NCI-H510A treated with DMSO at 0.1 percent for 48 hours (cell line): ENCODE data around the gene AP4S1.
"Not testable (repeated sequence)": the region's sequence is repeated elsewhere in the genome, so short reads cannot be mapped to it uniquely, and the experiment has no call there.

ENCODE experiments used
- DNase-seq: peaks from one replicate; lab custom pipeline; 2025; lab: John Stamatoyannopoulos, UW

AP4S1 gene

GRCh38 chr14:31043379-31043778, 17.9 kb downstream of the AP4S1 start:
- no peak for DNase-seq

GRCh38 chr14:31045501-31046080, 20.1 kb downstream of the AP4S1 start:
- DNase-seq: no peak

GRCh38 chr14:31047503-31047902, 22.1 kb downstream of the AP4S1 start:
- DNase-seq: no peak

GRCh38 chr14:31051023-31051422, 25.6 kb downstream of the AP4S1 start:
- DNase-seq: no peak

GRCh38 chr14:31051511-31051910, 26.1 kb downstream of the AP4S1 start:
- no peak for DNase-seq

- not testable (repeated sequence) for DNase-seq
These were observed 27.6 kb downstream of the AP4S1 start for GRCh38 chr14:31052905-31053586.

DNA sequence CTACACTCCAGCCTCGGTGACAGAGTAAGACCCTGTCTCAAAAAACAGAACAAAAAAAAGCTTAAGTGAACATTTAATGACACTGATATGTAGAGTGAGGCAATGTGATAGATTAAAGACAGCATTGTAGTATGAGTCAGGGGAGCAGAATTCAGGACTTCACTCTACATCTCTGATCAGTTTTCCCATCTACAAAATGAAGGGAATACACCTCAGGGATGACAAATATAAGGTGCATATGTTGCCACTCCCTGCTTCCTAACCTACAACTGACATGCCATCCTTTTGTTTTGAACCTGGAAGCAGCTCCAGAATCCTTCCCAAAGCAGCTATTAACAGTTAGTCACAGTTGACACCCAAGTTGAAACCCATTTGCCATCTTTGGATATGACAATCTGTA, 31.6 kb downstream of the AP4S1 start:
- DNase-seq: no peak

GRCh38 chr14:31057701-31058364, 32.4 kb downstream of the AP4S1 start:
- no peak for DNase-seq

DNA sequence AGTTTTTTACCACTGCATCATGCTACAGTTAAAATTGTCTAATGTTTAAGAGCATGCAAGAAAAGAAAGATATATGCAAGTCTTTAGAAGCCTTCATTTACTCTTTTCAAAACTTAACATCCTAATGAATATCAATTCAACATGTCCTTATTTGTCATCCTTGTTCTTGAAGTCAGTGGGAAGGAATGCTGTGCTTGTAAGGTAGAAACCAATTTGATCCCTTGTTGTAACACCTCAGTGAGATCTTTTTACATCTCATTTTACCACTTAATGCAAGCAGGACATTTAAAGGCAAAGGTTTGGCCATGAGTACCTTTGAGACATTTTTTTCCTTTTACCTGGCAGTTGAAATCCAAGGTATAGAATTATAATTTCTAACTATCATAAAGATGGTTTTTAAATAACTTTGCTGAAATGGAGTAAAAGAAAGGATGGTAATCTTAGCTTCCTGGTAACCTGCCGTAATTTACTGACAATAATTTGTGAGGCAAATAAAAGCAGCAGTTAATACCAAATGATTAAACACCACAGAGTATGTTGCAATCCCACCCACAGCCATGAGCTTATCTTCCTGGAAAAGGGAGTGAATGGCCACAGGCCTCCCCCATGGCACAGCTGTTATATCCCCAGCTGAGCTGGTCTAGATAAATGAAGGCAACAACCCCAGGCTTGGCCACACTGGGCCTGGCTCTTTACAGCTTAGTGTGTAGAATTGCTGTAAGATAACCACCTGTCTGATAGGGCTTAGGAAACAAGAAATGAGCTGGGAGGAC, 33.9 kb downstream of the AP4S1 start:
- no peak for DNase-seq

DNA sequence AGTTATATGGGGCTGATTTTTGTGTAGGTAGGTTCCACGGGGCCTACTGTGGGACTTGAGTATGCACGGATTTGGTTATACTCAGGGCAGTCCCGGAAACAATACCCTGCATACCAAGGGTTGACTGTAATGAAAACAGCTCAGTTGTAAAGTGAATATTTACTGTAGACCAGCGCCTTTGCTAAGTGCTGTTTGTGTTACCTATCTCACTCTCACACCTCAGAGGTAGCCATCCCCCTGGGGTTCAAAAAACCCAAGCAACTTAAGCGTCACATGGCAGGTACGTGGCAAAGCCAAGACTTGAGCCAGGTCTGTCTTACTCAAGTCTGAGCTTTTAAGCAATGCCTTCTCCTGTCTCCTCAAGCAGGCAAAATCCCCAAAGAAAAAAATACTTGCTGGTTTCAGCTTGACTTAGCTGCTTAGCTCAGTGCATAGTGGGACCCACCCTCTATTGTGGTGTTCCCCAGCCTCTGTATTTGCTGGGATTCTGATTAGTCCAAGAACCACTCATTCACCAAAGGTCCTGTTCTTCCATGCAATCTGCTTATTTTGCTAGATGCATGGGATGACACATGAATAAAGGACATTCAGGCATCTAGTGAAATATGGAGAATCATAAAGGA, 34.9 kb downstream of the AP4S1 start:
- no peak for DNase-seq

- DNase-seq: not testable (repeated sequence)
These were observed 37.5 kb downstream of the AP4S1 start for GRCh38 chr14:31062908-31063307.

- no peak for DNase-seq
These were observed 42.8 kb downstream of the AP4S1 start for GRCh38 chr14:31068235-31068634.

GRCh38 chr14:31069343-31069742, 43.9 kb downstream of the AP4S1 start:
- no peak for DNase-seq

- no peak for DNase-seq
These were observed 45.0 kb downstream of the AP4S1 start for GRCh38 chr14:31070431-31070830.

- DNase-seq: no peak
These were observed 45.7 kb downstream of the AP4S1 start for GRCh38 chr14:31071151-31071550.

DNA sequence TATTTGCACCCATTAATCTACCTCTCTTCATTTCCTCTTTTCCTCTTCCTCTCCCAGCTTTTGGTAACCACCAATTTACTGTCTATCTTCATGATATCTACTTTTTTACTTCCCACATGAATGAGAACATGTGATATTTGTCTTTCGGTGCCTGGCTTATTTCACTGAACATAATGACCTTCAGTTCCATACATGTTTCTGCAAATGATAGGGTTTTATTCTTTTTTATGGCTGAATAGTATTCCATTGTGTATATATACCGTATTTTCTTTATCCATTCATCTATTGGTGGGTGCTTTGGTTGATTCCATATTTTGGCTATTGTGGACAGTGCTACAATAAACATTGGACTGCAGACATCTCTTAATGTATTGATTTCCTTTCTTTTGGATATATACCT, 49.7 kb downstream of the AP4S1 start:
- no peak for DNase-seq

DNA sequence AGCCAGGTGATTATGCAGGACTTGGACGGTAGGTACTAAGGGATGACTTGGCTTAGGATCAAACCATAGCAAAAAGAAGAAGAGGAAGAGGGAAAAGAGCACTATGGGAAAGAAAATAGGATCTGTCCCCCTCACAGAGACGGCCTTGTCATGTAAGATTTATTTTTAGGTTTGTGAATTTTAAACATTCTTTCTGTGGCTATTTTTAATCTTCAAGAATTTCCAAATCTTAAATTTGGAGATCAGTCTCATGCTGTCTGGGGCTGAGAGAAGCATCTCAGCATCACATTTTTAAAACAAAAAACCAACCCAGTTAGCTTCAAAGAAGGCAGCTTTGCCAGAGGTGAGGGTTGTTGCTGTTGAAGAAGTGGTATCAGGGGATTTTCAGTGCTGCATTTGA, 53.3 kb downstream of the AP4S1 start:
- no peak for DNase-seq

DNA sequence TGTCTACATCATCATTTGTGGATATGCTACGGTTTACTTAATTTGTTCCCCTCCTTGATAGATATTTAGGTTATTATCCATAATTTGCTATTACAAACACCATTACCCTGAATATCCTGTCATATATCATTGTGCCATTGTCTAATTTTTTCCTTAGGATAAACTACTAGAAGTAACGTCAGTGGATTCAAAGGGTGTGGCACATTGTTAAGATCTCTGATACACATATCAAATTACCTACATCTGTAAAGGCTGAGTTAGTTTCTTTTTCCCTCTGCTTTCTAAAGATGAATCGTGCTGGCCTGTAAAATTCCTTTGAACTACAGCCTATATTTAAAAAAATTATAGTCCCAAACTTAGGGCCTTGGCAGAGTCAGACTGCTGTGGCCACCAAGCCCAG, 54.6 kb downstream of the AP4S1 start:
- DNase-seq: peak; percentile 6

DNA sequence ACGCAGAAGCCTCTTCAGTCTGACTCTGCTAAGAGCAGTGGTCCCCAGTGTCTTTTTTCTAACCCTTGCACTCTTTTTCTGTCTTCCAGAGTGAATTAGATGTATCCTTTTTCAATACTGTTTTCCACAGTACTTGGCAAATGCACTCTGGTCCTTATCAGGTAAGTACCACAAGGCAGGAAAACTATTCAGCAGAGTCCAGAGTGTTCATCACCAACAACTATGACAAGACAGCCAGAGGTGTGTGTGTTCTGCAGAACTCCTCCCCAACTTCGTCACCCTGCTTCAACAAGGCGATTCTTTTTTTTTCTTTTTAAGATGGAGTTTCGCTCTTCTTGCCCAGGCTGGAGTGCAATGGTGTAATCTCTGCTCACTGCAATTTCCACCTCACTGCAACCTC, 55.0 kb downstream of the AP4S1 start:
- DNase-seq: no peak

DNA sequence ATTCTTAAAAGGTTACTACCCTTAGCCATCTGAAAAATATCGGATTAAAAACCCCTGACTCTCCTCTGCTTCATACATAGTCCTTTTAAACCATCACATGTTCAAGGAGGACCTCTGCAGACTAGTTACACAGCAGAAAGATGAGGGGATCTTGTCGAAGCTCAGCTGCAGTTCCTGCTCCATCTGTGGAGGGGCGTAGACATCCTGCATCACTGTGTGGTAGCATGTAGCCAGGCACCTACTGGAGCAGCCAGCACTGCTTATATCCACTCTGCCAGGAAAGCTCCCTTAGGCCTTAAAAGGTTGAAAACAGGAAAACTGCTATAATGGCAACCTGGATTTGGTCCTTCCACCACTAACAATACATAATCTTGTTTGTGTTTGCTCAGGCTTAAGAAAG, 58.3 kb downstream of the AP4S1 start:
- no peak for DNase-seq

- no peak for DNase-seq
These were observed 58.9 kb downstream of the AP4S1 start for GRCh38 chr14:31084385-31084784.

DNA sequence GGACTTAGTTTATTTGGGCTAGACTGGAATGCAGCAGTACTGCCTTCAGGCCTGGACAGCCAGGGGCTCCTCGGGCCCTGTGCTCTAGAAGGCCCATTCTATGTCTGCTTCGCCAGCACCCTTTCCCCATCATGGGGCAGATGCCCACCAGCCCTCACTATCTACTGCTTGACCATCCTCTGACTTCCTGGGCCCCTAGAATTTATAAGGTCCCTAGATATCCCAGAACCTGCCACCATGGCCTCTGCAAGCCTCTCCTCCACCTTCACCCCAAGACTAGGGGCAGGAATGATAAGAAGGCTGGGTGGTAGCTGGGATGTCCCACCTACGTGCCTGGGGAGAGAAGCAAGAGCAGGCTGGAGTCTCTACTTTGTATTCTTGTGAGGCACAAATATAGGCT, 59.6 kb downstream of the AP4S1 start:
- DNase-seq: no peak
